ENCODE measurements around the gene PALLD.

DNA sequence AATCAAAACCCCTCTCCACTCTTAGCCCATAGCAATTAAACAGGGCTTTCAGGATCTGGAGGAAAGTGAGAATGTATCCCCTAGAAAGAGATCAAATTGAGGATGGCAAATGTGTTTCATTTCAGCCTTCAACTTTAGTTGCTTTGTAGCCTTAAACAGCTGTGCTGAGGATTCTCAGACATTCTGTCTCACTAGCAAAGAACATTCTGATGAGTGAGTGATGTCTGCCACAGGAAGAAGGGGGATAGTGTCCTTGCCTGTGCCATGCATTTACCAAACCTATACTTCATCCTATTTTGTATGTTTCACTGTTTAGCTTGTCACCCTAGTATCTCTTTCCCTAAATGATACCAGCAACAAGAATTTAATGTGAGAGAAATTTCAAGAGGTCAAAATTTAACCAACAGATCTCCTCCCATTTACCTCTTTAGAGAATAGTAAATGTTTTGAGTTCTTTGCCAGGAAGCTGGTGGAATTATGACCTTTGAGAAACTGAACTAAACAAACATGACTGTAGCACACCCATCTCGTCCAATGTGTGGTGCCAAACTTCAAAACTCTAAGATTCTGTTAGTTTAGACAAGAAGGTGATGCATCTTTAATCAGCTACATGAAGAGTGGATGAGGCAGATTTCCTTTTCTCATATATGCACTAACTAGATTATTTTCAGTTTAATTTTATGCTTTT lies 165.6 kb downstream of the PALLD start:
- TF ChIP-seq, protein P1, sequence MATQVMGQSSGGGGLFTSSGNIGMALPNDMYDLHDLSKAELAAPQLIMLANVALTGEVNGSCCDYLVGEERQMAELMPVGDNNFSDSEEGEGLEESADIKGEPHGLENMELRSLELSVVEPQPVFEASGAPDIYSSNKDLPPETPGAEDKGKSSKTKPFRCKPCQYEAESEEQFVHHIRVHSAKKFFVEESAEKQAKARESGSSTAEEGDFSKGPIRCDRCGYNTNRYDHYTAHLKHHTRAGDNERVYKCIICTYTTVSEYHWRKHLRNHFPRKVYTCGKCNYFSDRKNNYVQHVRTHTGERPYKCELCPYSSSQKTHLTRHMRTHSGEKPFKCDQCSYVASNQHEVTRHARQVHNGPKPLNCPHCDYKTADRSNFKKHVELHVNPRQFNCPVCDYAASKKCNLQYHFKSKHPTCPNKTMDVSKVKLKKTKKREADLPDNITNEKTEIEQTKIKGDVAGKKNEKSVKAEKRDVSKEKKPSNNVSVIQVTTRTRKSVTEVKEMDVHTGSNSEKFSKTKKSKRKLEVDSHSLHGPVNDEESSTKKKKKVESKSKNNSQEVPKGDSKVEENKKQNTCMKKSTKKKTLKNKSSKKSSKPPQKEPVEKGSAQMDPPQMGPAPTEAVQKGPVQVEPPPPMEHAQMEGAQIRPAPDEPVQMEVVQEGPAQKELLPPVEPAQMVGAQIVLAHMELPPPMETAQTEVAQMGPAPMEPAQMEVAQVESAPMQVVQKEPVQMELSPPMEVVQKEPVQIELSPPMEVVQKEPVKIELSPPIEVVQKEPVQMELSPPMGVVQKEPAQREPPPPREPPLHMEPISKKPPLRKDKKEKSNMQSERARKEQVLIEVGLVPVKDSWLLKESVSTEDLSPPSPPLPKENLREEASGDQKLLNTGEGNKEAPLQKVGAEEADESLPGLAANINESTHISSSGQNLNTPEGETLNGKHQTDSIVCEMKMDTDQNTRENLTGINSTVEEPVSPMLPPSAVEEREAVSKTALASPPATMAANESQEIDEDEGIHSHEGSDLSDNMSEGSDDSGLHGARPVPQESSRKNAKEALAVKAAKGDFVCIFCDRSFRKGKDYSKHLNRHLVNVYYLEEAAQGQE (IDR thresholded peaks at IDR 0.05; ENCODE audit: low read depth): no peak
- TF ChIP-seq, protein P2, sequence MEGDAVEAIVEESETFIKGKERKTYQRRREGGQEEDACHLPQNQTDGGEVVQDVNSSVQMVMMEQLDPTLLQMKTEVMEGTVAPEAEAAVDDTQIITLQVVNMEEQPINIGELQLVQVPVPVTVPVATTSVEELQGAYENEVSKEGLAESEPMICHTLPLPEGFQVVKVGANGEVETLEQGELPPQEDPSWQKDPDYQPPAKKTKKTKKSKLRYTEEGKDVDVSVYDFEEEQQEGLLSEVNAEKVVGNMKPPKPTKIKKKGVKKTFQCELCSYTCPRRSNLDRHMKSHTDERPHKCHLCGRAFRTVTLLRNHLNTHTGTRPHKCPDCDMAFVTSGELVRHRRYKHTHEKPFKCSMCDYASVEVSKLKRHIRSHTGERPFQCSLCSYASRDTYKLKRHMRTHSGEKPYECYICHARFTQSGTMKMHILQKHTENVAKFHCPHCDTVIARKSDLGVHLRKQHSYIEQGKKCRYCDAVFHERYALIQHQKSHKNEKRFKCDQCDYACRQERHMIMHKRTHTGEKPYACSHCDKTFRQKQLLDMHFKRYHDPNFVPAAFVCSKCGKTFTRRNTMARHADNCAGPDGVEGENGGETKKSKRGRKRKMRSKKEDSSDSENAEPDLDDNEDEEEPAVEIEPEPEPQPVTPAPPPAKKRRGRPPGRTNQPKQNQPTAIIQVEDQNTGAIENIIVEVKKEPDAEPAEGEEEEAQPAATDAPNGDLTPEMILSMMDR (IDR thresholded peaks at IDR 0.05 in 2 of 3, conservative IDR thresholded peaks at IDR 0.05 in 1 of 3; ENCODE audit: borderline replicate concordance in 1 of 3, insufficient read depth in 1 of 3, low read depth in 2 of 3, low read length in 2 of 3): no peak
- TF ChIP-seq POLR2A (IDR thresholded peaks at IDR 0.05; ENCODE audit: borderline replicate concordance, extremely low read depth, insufficient read depth, insufficient read length) (no peak), POLR2AphosphoS5 (IDR thresholded peaks at IDR 0.05; ENCODE audit: low read depth, low read length) (no peak), YY1 (IDR thresholded peaks at IDR 0.05; ENCODE audit: extremely low read depth, insufficient replicate concordance, low read depth, low read length) (no peak), SRF (IDR thresholded peaks at IDR 0.05; ENCODE audit: low read depth) (no peak)
